ENCODE data around the gene SETDB1. TPM values are rescaled to one million over a fixed set of nuclear protein-coding genes. Genes with fewer than 3 reads are reported as not detected.

SETDB1 gene
- total and polyA plus RNA-seq, 2 of the 13 experiments (the other 11 are each of a cell fraction or from before 2014, with no cell fraction given): 33.1 to 34.6 TPM

- TF ChIP-seq EEA1 (CRISPR knock-in tag; IDR thresholded peaks at IDR 0.05; ENCODE audit: borderline replicate concordance): no peak
Observed at GRCh38 chr1:150905301-150905700, 20.9 kb upstream of the SETDB1 start (continued).

GRCh38 chr1:150906329-150906728, 19.8 kb upstream of the SETDB1 start:
- Histone ChIP-seq H3K27me3 (ENCODE audit: control insufficient read depth in 1 of 2, insufficient read depth in 2 of 2, low read length in 2 of 2) (no peaks in the 10 kb centered on the region), H3K9ac (ENCODE audit: insufficient read depth, low read depth, low read length) (no peak overlapping the region), H3K4me2 (ENCODE audit: low read depth, low read length) (no peak overlapping the region), H3K79me2 (ENCODE audit: insufficient read depth, low read length) (no peaks in the 10 kb centered on the region), H3K4me3 (replicated peaks in 1 of 3; ENCODE audit: insufficient read depth in 1 of 3, low read depth in 2 of 3, low read length in 3 of 3) (no peak overlapping the region), H2AFZ (ENCODE audit: low read length) (no peak overlapping the region), H3K36me3 (replicated peaks in 1 of 2; ENCODE audit: control insufficient read depth in 1 of 2, insufficient read depth in 2 of 2, low read length in 2 of 2) (no peaks in the 10 kb centered on the region), H3K4me1 (ENCODE audit: insufficient read depth, low read length) (no peaks in the 10 kb centered on the region), H4K20me1 (ENCODE audit: insufficient read depth, low read length) (no peaks in the 10 kb centered on the region), H3K27ac (ENCODE audit: extremely low read length, insufficient read depth, low read length) (no peak overlapping the region), H3K9me3 (ENCODE audit: low read length) (no peaks in the 10 kb centered on the region)
- intact Hi-C loops (cut with micrococcal nuclease; ENCODE audit: unreplicated experiment) (no loop called here), in situ Hi-C loops (cut with HindIII; ENCODE audit: extremely low pct_ligation_motif_present, low pct_unique_long_range_greater_than_20kb) (no loop called here)
- ChIA-PET CTCF (ENCODE audit: low intra/inter-chr PET ratio, low total read pairs) (no interaction called here), POLR2A (no interaction called here)
- FAIRE-seq (no peak), DNase-seq (ENCODE audit: low spot score) (no peak), ATAC-seq (no peak)
- 76% methylated on average over 1 of the region's 1 CpG for WGBS (ENCODE audit: low lambda C conversion rate)
- no TSS peak for BruUV-seq (replicated peaks)
- TF ChIP-seq NCOA1 (CRISPR knock-in tag; IDR thresholded peaks at IDR 0.05): no peak
- TF ChIP-seq ETS1 (CRISPR knock-in tag; IDR thresholded peaks at IDR 0.05): no peak
- no peak for TF ChIP-seq ZNF703 (CRISPR knock-in tag; IDR thresholded peaks at IDR 0.05; ENCODE audit: borderline replicate concordance)
- no peak for TF ChIP-seq JUND (CRISPR knock-in tag; IDR thresholded peaks at IDR 0.05)
- TF ChIP-seq YY1 (IDR thresholded peaks at IDR 0.05; ENCODE audit: insufficient read depth, insufficient replicate concordance, low read depth, low read length): no peak
- TF ChIP-seq YEATS4 (CRISPR knock-in tag; IDR thresholded peaks at IDR 0.05; ENCODE audit: borderline replicate concordance): no peak
- no peak for TF ChIP-seq ZNF224 (CRISPR knock-in tag; IDR thresholded peaks at IDR 0.05)
- no peak for TF ChIP-seq LRRFIP1 (CRISPR knock-in tag; conservative IDR thresholded peaks at IDR 0.05)
- no peak for TF ChIP-seq ZNF446 (CRISPR knock-in tag; IDR thresholded peaks at IDR 0.05)
- no peak for TF ChIP-seq ZNF556 (CRISPR knock-in tag; IDR thresholded peaks at IDR 0.05; ENCODE audit: borderline replicate concordance)
- no peak for TF ChIP-seq ZNF776 (CRISPR knock-in tag; IDR thresholded peaks at IDR 0.05)
- no peak for TF ChIP-seq FOXO4 (CRISPR knock-in tag; conservative IDR thresholded peaks at IDR 0.05)
- TF ChIP-seq MAFK (conservative IDR thresholded peaks at IDR 0.05 in 1 of 2, IDR thresholded peaks at IDR 0.05 in 1 of 2; ENCODE audit: low read length in 2 of 2): no peak
- TF ChIP-seq KLF9 (CRISPR knock-in tag; IDR thresholded peaks at IDR 0.05; ENCODE audit: low read depth): no peak
- no peak for TF ChIP-seq NFIC (IDR thresholded peaks at IDR 0.05; ENCODE audit: low read length)
- no peak for TF ChIP-seq TGIF2 (CRISPR knock-in tag; IDR thresholded peaks at IDR 0.05)
